Heart left ventricle (tissue), 16 donors: ENCODE results near the gene ABCA7. TPM values are rescaled to one million over a fixed set of nuclear protein-coding genes. Genes with fewer than 3 reads are reported as not detected.

Source experiments
- ATAC-seq, 4 donors: fragments of 200-7000 bp; cut with Tn5 transposase; one replicate each; pipeline ENCODE4 v1.9.1; 2020 to 2022; ENCODE audit warnings: moderate library complexity in 4 of 4, mild to moderate bottlenecking in 3 of 4, moderate number of reproducible peaks in 1 of 4
- DNase-seq, 5 donors: peaks; one replicate each; pipeline ENCODE4 v3.0.0-alpha.2; 2020
- H3K27ac ChIP-seq, 12 donors: fragments of 200-600 bp; sonication (generic) in 4 of 12; one replicate each; pipeline versions ENCODE4 v1.5.0 to v1.8.0; 2016 to 2022; ENCODE audit warnings: mild to moderate bottlenecking in 2 of 12
- H3K27me3 ChIP-seq, 9 donors: fragments of 200-600 bp; sonication (generic) in 2 of 9; one replicate each; pipeline versions ENCODE4 v1.5.1 to v1.8.0; 2016 to 2022; ENCODE audit warnings: mild to moderate bottlenecking in 3 of 9
- H3K36me3 ChIP-seq, 9 donors: fragments of 200-600 bp; sonication (generic) in 2 of 9; one replicate each; pipeline versions ENCODE4 v1.5.0 to v1.8.0; 2018 to 2022; ENCODE audit warnings: mild to moderate bottlenecking in 2 of 9
- H3K4me1 ChIP-seq, 12 donors: fragments of 200-600 bp; sonication (generic) in 4 of 12; one replicate each; pipeline versions ENCODE4 v1.5.0 to v1.8.0; 2016 to 2022; ENCODE audit warnings: mild to moderate bottlenecking in 3 of 12
- H3K4me3 ChIP-seq, 12 donors: fragments of 200-600 bp; sonication (generic) in 4 of 12; one replicate each; pipeline versions ENCODE4 v1.5.0 to v1.8.0; 2017 to 2022; ENCODE audit warnings: mild to moderate bottlenecking in 9 of 12, moderate library complexity in 4 of 12
- H3K9me3 ChIP-seq, 12 donors: fragments of 200-600 bp; sonication (generic) in 4 of 12; one replicate each; pipeline versions ENCODE4 v1.5.0 to v1.8.0; 2016 to 2022; ENCODE audit warnings: mild to moderate bottlenecking in 1 of 12
- POLR2A ChIP-seq, 2 donors: fragments of 450-650 bp; IDR thresholded peaks; one replicate each; pipeline ENCODE4 v1.6.1; 2017; ENCODE audit warnings: antibody characterized with exemption in 2 of 2, mild to moderate bottlenecking in 2 of 2, moderate library complexity in 2 of 2
- WGBS, 4 donors: extraction: QIAGEN DNeasy Blood & Tissue Kit in 2 of 4; methylation state at CpG; one replicate each; pipeline versions ENCODE4 v1.1.5 to v1.1.7; 2013 to 2018; 5-methylcytosine and 5-hydroxymethylcytosine counted together
- intact Hi-C, 10 donors: fragments of 100-400 bp; cut with DNase I; formaldehyde crosslinking; loops; one replicate each; pipeline versions ENCODE4 v1.11.1 to v1.14.2; 2022
- polyA plus RNA-seq, 2 donors: library from polyadenylated mRNA; stranded (reverse); fragments of 200-250 nt; gene quantifications; one replicate each; pipeline ENCODE4 v1.2.3, GENCODE V29; 2013
- total RNA-seq, 9 donors: library from RNA; depleted of rRNA in 2 of 9; stranded (reverse); fragments of >200 nt in 2 of 9; fragmentation: NEBNext Ultra II Directional in 3 of 9; extraction: Animal tissue kit (Norgen Biotek cat#: 25700) in 3 of 9; gene quantifications; one replicate each; pipeline versions ENCODE4 v1.1.0 to v1.2.4, GENCODE V29; 2016 to 2023
- TF ChIP-seq, protein P1 (sequence below), 12 donors: fragments of 200-600 bp; sonication (generic) in 4 of 12; IDR thresholded peaks; one replicate each; pipeline versions ENCODE4 v1.5.0 to v1.8.0; 2018 to 2022; ENCODE audit warnings: antibody characterized with exemption in 12 of 12, mild to moderate bottlenecking in 5 of 12
- donor health status: ischemic (EF 13 %, LVEDD 7.1; RV severe dilation, severe dysfunction).
- donor health status: healthy with polysubstance abuse.
- donor health status: DM: no; HTN: yes; CAD: no.
- donor health status: DM: no; HTN: no; CAD: no.
- donor health status: ischemic (EF 25% LVEDD 6.9; RV normal size, moderate dysfunction).
- donor health status: ischemic (EF 25% LVEDD 5.7; RV mildly dilated, moderate dysfunction).
- donor health status: healthy.
- donor health status: DM: yes; HTN: yes; CAD: no.
- donor health status: ischemic (EF 35%, LVEDD 5.7; RV mildly dilated, moderate dysfunction).
- donor health status: nonischemic (EF 11% LVEDD 7.7; RV severe dilation, severe dysfunction).
- donor health status: DM: yes; HTN: yes; CAD: no.
- donor health status: PGD.
- donor health status: ischemic (EF 29% LVEDD 5.4; RV normal size, mild dysfunction).
- donor health status: nonischemic (EF 23%, LVEDD 6.1; RV moderate dilation, normal function).

Gene ABCA7
- total and polyA plus RNA-seq, 11 donors, result 2.9 to 12.4 (median 8.8) TPM

GRCh38 chr19:1049800-1050199 is 9.9 kb downstream of the ABCA7 start:
- Histone ChIP-seq H3K27ac (no peak overlapping the region), H3K36me3 (peaks cover 0 to 16% (median 0%) of the 10 kb centered on the region in 9 donors), H3K27me3 (no peaks in the 10 kb centered on the region), H3K4me3 (no peak overlapping the region), H3K9me3 (peaks cover 0 to 5% (median 0%) of the 10 kb centered on the region in 12 donors), H3K4me1 (no peaks in the 10 kb centered on the region)
- DNase-seq (no peak), ATAC-seq (no peak)
- 63 to 78% (median 66%) methylated on average over 4 to 11 of the region's 11 CpGs for WGBS, 4 donors
- intact Hi-C loops, result no loop called here
- TF ChIP-seq, protein P1, sequence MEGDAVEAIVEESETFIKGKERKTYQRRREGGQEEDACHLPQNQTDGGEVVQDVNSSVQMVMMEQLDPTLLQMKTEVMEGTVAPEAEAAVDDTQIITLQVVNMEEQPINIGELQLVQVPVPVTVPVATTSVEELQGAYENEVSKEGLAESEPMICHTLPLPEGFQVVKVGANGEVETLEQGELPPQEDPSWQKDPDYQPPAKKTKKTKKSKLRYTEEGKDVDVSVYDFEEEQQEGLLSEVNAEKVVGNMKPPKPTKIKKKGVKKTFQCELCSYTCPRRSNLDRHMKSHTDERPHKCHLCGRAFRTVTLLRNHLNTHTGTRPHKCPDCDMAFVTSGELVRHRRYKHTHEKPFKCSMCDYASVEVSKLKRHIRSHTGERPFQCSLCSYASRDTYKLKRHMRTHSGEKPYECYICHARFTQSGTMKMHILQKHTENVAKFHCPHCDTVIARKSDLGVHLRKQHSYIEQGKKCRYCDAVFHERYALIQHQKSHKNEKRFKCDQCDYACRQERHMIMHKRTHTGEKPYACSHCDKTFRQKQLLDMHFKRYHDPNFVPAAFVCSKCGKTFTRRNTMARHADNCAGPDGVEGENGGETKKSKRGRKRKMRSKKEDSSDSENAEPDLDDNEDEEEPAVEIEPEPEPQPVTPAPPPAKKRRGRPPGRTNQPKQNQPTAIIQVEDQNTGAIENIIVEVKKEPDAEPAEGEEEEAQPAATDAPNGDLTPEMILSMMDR (IDR thresholded peaks at IDR 0.05), result no peak
- no peak for TF ChIP-seq POLR2A (IDR thresholded peaks at IDR 0.05)

- no peak for TF ChIP-seq POLR2A (IDR thresholded peaks at IDR 0.05)
- TF ChIP-seq, protein P1 (IDR thresholded peaks at IDR 0.05), result no peak
- no peaks in the 10 kb centered on the region for H3K27me3 ChIP-seq
- peaks cover 0 to 15% (median under 1%) of the 10 kb centered on the region in 12 donors for H3K9me3 ChIP-seq
- ATAC-seq, result no peak
- peaks cover 0 to 14% (median 0%) of the 10 kb centered on the region in 9 donors for H3K36me3 ChIP-seq
- no peak overlapping the region for H3K27ac ChIP-seq
- whole genome bisulfite sequencing, 4 donors, result 82 to 85% (median 85%) methylated on average over 28 to 31 of the region's 31 CpGs
- intact Hi-C loops, result no loop called here
- no peaks in the 10 kb centered on the region for H3K4me1 ChIP-seq
- no peak overlapping the region for H3K4me3 ChIP-seq
- DNase-seq, result no peak
Observed at GRCh38 chr19:1050989-1051788, 11.3 kb downstream of the ABCA7 start.

- no peak for DNase-seq
- Histone ChIP-seq H3K36me3 (peaks cover 0 to 12% (median 0%) of the 10 kb centered on the region in 9 donors), H3K9me3 (peaks cover 0 to 21% (median 7%) of the 10 kb centered on the region in 12 donors), H3K27ac (no peak overlapping the region), H3K27me3 (no peaks in the 10 kb centered on the region), H3K4me3 (no peak overlapping the region), H3K4me1 (no peaks in the 10 kb centered on the region)
- intact Hi-C loops, result no loop called here
- 90 to 95% (median 92%) methylated on average over 14 to 17 of the region's 17 CpGs for WGBS, 4 donors
- TF ChIP-seq POLR2A (IDR thresholded peaks at IDR 0.05), result no peak
- TF ChIP-seq, protein P1 (IDR thresholded peaks at IDR 0.05), result no peak
- no peak for ATAC-seq
Observed at GRCh38 chr19:1051791-1052190, 11.9 kb downstream of the ABCA7 start.

- TF ChIP-seq, protein P1 (IDR thresholded peaks at IDR 0.05), result no peak
- TF ChIP-seq POLR2A (IDR thresholded peaks at IDR 0.05), result no peak
- WGBS, 4 donors, result 83 to 89% (median 86%) methylated on average over 2 to 5 of the region's 5 CpGs
- peaks cover 0 to 18% (median 0%) of the 10 kb centered on the region in 9 donors for H3K36me3 ChIP-seq
- intact Hi-C loops, result no loop called here
- H3K4me3 ChIP-seq, result no peak overlapping the region
- no peak overlapping the region for H3K27ac ChIP-seq
- no peak for ATAC-seq
- no peaks in the 10 kb centered on the region for H3K4me1 ChIP-seq
- no peak for DNase-seq
- H3K27me3 ChIP-seq, result no peaks in the 10 kb centered on the region
- H3K9me3 ChIP-seq, result peaks cover 0 to 27% (median 13%) of the 10 kb centered on the region in 12 donors
Observed at GRCh38 chr19:1052349-1052975, 12.6 kb downstream of the ABCA7 start.
